HG03520 (cell line): ENCODE data around the gene TMEM120B.
"Not testable (repeated sequence)": the region's sequence is repeated elsewhere in the genome, so short reads cannot be mapped to it uniquely, and the experiment has no call there.

ENCODE experiments used
- ATAC-seq: cut with Tn5 transposase; IDR thresholded peaks from one replicate; pipeline ENCODE4 v1.9.1; 2021; ENCODE audit warnings: mild to moderate bottlenecking, moderate library complexity; ENCODE audit not compliant: unreplicated experiment

The TMEM120B gene

DNA sequence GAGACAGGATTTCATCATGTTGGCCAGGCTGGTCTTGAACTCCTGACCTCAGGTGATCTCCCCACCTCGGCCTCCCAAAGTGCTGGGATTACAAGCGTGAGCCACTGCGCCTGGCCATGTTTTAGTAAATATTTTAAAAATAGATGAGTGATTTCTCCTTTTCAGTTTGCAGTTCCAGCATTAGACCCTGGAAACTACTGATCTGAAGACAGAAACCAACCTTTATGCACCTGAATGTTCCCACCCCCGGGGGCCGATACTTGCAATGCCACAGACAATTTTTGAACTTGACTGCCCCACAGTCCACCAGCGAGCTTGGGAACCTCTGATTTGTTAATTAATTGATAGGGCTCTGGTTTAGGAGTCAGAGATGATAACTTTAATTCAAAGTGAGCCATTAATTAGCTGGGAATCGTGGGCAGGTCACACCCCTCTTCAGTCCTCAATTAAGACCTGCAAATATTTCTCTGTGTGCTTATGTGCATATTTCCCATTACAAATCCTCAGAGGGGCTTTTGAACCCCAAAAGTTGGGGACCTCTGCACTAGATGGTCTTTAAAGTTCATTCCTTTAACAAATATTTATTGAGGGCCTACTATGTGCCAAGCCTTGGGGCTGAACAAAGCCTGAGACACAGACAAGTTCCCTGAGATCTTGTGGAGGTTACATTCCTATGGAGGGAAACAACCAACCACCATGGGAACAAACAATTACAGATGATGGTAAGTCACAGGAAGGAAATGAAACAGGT lies 4.1 kb upstream of the TMEM120B start:
- ATAC-seq: no peak

DNA sequence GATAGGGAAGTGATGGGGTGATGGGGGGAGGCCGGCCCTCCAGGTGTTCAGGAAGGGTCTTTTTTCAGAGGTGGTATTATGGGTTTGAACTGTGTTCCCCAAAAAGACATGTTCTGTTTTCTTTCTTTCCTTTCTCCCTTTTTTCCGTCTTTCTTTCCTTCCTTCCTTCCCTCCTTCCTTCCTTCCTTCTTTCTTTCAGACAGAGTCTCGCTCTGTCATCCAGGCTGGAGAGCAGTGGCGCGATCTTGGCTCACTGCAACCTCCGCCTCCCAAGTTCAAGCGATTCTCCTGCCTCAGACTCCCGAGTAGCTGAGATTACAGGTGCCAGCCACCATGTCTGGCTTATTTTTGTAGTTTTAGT lies 3.5 kb upstream of the TMEM120B start:
- ATAC-seq: not testable (repeated sequence)

DNA sequence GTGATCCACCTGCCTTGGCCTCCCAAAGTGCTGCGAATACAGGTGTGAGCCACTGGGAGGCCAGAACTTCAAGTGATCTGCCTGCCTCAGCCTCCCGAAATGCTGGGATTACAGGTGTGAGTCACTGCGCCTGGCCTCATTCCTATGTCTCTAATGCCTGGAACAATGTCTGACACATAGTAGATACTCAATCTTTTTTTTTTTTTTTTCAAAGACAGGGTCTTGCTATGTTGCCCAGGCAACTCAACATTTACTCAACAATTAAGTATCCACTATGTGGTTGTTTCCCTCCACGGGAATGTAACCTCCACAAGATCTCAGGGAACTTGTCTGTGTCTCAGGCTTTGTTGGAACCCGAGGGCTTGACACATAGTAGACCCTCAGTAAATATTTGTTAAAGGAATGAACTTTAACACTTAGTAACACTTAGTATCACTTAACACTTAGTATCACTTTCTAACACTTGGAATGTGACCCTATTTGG lies 3.0 kb upstream of the TMEM120B start:
- no peak for ATAC-seq

DNA sequence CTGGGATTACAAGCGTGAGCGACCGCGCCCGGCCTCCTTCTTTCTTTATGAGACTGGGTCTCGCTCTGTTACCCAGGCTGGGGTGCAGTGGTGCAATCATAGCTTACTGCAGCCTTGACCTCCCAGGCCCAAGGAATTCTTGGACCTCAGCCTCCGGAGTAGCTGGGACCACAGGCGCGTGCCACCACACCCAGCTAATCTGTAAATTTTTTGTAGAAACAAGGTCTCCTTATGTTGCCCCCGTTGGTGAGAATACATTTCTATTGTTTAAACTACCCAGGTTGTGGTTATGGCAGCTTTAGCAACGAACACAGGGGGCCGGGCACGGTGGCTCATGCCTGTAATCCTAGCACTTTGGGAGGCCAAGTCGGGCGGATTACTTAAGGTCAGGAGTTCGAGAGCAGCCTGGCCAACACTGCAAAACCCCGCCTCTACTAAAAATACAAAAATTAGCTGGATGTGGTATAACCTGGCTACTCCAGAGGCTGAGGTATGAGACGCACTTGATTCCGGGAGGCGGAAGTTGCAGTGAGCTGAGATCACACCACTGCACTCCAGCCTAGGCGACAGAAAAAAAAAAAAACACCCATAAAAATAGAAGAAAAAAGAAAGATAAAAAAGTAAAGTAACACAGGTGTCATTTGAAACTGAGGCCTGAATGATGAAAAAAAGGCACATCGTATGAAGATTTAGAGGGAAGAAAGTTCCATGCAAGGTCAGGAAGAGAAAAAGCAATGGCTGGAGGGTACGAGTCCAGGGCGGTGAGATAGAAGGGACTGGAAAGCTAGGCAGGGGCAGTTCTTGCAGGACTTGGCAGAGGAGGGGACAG lies 977 bp upstream of the TMEM120B start:
- ATAC-seq: no peak

DNA sequence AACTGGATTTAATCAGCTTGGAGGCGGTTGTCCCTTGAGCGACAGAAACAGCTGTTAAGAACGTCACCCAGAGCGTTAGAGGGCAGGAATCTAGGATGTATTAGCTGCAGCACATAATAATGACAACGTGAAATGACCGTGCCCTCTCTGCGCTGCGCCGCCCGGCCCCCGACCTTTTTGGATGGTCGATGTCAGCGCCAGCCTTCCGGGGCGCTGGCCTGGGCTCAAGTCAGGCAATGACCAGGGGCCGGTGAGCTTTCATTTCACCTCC lies 427 bp upstream of the TMEM120B start:
- ATAC-seq: no peak

DNA sequence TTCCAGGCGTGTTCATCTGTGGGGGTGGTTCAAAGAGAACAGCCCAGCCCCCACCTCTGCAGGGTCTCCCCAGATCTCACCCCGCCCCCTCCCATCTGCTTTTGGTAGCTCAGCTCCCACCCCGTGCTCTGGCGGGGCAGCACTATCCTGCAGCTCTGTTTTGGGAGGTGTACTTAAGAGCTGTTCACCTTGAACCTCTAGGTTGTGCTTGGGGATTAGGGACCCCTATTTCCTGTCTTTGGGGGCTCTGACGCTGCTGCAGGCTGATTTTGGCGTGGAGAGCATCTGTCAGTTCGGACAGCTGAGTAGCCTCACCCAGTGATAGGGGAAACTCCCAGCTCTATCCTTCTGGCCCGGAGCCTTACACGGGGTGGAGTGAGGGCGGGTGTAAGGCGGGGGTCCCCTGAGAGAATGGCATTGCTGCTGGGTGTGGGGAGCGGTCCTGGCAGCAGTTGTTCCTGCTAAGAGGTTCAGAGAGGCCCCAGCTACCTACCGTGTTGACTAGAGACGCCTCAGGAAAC lies 765 bp downstream of the TMEM120B start:
- ATAC-seq: no peak

DNA sequence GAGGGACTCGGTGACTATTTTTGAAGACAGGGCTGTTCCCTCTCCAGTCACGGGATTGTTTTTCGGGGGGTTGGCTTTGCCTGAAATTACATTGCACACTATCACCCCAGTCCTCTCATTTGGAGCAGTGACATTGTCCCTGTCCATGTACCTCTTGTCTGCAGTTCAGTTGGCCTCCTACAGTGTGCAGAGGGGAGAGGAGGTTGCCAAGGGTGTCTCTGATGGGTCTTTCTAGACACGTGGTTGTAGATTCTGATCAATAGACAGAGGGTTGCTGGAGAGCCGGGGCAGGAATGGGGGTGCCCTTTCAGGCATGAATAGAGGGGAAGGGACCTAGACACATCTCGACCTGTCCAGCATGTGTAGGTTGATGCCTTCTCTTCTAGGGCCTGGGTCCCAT lies 1.2 kb downstream of the TMEM120B start:
- no peak for ATAC-seq

DNA sequence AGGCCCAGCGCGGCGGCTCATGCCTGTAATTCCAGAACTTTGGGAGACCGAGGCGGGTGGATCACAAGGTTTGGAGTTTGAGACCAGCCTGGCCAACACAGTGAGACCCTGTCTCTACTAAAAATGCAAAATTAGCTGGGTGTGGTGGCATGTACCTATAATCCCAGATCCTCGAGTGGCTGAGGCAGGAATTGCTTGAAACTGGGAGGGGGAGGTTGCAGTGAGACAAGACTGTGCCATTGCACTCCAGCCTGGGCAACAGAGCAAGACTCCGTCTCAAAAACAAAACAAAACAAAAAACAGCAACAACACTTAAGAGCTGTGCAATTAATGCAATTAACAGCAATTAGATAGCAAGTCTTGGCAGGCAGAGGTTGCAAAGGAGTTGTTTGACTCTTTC lies 2.5 kb downstream of the TMEM120B start:
- ATAC-seq: not testable (repeated sequence)

DNA sequence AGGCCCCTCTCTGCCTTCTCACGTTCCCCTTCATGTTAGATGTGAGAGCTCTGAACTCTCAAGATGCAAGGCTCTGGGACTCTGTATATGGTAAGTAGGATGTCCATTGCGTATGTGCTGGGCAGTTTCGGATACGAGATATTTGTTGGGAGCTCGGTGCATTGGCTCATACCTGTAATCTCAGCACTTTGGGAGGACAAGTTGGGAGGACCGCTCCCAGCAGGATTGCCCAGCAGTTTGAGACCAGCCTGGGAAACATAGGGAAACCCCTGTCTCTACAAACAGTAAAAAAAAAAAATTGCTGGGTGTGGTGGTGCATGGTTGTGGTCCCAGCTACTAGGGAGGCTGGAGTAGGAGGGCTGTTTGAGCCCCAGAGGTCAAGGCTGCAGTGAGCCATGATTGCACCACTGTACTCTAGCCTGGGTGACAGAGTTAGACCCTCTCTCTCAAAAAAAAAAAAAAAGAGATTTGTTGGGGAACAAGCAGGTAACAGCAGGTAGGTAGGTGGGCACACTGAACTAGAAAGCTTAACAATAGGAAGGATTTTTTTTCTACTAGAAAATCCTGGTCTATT lies 3.4 kb downstream of the TMEM120B start:
- no peak for ATAC-seq

DNA sequence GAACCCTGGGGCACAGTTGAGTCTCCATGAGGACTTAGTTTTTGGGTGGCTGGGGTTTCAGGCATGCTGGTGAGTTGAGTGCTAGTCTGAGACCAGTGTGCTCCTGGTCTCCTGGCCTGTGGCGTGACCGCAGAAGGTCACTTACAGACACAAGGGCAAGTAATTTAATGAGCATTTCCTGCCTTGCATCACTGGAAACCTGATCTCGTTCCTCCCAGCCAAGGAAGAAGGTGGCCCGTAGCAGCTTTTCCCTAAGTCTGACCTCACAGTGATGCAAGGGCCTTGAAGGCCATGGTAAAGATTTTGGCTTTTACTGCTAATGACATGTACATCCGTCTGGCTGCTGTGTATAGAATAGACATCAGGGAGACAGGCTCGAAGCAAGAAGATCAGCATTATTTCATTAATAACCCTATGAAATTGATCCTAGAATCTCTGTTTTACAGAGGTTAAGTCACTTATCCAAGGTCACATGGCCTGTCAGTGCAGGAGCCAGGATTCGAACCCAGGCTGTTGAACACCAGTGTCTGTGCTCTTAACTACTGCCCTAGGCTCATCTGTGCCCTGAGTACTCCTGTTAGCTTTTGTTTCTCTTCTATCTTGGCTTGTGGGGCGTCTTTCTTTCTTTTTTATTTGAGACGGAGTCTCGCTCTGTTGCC lies 4.6 kb downstream of the TMEM120B start:
- ATAC-seq: no peak

DNA sequence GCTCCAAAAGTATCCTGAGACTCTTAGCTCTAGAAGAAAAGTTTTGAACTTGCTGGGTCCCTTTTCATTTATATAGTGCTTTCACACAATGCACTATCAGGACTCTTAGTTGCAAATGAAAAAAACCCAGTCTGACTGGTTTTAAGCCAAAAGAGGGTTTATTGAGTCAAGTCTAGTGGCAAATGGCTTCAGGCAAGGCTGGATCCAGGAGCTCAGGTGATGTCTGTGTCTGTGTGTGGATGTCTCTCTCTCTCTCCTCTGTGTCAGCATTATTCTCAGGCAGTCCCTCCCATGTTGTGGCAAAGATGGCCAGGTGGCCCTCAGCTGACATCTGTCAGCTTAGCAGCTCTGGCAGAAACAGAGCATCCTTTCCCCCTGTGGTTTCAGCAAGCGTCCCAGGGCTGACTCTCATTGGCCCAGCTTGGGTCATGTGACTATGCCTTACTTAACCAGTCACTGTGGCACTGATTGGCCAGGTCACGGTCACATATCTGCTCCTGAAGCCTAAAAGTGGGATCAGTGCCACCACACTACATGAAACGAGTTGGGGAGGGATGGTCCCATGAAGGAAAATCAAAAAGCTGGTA lies 6.2 kb downstream of the TMEM120B start:
- ATAC-seq: no peak

DNA sequence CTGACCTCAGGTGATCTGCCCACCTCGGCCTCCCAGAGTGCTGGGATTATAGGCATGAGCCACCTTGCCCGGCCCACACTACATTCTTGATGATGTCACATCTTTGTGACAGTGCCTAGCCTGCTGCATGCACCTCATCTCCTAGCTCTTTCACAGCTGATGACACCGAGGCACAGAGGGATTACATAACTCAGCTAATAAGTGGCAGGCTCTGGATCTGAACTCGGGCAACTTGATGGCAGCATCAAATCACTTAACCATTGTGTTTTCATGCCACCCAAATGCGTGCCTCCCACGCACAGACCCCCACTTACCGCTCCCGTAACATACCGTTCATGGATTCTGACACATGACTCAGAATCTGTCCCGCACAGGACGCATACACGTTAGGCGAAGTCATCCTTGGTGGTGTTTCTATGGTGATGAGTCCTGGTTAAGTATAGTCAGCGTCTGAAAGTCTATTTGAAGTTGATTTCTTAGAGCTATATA lies 7.4 kb downstream of the TMEM120B start:
- ATAC-seq: no peak

DNA sequence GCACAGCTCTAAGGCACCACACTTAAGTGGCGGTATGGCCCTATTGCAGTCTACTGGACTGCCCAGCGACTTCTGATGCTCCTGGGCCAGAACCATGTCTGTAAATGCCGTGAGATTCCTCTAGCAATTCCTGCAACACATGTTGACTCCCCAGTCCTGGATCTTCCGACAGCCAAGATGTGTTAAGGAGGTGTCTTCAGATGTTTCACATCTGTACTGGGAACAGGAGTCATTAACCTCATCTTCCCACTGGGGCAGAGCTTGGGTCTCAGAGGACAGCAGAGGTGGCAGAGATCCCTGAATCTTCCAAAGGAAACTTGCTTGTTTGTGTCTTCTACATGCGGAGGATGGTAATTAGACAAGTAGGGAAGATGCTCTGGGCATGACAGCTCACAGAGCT lies 8.2 kb downstream of the TMEM120B start:
- no peak for ATAC-seq

DNA sequence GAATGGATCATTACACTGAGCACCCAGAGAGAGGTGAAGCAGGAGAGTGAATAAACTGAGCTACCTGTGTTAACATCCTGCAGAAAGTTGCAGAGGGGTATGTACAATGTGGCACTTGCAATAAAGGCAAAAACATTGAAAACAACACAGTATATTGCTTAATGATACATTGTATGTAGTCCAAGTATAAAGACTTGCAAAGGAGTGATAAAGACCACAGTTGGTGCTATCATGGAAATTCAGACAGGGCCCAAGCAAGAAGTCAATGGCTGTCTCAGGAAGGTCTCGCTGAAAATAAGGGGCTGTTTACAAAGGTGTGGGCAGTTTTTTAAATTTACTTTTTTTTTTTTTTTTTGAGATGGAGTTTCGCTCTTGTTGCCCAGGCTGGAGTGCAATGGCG lies 10.0 kb downstream of the TMEM120B start:
- no peak for ATAC-seq

DNA sequence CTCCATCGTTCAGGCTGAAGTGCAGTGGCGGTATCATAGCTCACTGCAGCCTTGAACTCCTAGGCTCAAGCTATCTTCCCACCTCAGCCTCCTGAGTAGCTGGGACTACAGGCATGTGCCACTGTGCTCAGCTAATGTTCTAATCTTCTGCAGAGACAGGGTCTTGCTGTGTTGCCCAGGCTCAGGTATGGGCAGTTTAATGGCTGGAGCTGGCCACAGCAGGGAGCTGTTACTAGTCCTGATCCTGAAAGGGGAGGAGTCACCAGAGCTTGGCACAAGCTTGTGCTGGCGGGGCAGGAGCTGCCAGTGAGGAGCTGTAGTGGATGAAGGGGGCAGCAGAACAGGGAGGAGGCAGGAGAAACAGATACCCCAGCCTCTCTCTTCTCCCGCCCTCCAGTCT lies 10.6 kb downstream of the TMEM120B start:
- ATAC-seq: no peak

DNA sequence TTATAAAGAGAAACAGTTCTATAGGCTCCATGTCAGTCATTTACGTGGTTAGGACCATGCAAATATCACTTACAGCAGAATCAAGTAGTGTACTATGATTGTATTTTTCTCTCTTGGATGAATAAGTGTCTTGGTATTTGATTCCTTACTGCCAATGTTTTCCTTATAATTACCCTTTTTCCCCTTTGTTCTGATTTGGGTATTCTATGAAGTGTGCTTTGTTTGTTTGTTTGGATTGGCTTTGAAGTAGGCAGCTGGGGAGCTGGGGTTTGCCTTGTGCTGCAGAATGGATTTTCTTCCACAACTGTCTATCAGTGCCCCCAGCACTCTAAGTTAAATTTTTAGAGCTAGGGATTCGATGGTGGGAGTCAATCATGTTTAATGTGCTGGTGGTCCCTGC lies 12.4 kb downstream of the TMEM120B start:
- ATAC-seq: no peak

DNA sequence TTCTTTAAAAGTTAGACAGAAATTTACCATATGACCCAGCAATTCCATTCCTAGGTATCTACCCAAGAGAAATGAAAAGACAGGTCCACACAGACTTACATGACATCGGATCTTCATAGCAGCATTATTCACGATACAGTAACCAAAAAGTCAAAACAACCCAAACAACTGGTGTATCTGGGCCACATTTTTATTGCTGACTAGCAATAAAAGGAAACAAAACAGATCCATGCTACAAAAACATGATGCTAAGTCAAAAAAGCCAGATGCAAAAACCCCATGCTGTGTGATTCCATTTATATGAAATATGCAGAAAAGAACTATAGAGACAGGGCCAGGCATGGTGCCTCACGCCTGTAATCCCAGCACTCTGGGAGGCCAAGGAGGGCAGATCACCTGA lies 12.9 kb downstream of the TMEM120B start:
- ATAC-seq: no peak

DNA sequence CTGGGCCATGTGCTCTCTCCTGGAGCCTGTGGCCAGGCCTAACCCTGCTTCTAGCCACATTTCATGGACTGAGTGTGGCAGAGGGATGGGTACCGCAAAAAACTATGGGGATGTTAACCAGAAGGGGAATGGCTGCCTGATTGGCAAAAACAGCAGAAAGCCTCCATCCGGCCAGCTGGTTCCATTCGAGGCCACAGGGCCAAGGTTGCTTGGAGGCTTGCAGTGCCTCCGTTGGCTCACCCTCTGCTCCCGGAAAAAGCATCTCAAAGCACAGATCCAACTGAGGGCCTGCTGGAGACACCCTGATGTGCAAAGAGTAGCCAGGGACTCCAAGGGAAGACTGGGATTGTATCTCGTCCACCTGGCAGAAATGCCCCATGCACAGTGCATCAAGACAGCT lies 16.5 kb downstream of the TMEM120B start:
- ATAC-seq: no peak

DNA sequence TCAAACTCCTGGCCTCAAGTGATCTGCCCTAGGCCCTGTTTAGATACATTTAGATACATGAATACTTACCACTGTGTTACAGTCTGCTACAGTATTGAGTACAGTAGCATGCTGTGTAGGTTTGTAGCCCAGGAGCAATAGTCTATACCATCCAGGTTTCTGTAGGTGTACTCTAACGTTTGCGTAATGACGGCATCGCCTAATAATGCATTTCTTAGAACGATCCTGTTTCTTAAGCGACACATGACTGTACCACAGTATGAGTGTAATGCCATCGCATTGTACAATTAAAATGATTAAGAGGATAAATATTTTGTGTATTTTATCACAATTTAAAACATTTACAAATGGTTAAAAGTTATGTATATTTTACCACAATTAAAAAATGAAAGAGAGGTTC lies 18.9 kb downstream of the TMEM120B start:
- no peak for ATAC-seq

DNA sequence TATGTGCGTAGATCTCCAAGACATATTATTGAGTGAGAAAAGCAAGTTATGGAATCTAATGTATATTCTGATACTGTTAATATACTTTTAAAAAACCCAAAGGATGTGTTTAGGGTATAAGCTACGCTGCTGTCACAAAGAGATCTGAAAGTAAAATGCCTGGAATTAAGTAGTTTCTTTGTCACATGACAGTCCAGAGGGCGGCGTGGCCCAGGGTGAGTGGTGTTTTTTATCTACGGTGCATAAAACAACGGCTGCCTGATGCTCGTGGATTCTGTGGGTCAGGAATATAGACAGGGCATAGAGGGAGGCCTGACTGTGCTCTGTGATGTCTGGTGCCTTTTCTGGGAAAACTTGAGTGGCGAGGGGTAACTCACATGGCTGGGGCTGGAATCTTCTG lies 21.3 kb downstream of the TMEM120B start:
- ATAC-seq: no peak

DNA sequence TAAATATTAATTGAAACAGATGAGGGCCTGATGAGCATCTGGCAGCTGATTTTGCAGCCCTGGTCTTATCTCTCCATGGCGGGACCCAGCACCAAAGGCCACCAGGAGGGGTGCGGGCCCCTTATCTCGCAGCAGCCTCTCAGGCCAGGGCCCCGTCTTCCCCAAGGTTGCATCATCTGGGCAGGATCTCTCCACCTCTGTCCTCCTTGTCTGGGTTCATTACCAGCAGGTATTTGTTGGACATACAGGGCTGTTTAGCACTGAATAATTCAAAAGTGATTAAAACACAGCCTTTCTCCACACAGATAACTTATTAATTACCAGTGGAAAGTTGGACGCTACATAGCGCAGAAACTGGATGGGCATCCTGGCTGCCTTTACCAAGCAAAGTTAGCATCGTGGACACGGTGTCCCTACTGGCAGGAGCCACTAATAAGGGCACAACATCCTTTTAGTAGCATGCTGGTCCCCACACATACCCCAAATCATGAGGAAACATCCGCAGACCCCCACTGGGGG lies 25.8 kb downstream of the TMEM120B start:
- no peak for ATAC-seq
